ENCODE data around the gene SLC27A5.

The SLC27A5 gene

DNA sequence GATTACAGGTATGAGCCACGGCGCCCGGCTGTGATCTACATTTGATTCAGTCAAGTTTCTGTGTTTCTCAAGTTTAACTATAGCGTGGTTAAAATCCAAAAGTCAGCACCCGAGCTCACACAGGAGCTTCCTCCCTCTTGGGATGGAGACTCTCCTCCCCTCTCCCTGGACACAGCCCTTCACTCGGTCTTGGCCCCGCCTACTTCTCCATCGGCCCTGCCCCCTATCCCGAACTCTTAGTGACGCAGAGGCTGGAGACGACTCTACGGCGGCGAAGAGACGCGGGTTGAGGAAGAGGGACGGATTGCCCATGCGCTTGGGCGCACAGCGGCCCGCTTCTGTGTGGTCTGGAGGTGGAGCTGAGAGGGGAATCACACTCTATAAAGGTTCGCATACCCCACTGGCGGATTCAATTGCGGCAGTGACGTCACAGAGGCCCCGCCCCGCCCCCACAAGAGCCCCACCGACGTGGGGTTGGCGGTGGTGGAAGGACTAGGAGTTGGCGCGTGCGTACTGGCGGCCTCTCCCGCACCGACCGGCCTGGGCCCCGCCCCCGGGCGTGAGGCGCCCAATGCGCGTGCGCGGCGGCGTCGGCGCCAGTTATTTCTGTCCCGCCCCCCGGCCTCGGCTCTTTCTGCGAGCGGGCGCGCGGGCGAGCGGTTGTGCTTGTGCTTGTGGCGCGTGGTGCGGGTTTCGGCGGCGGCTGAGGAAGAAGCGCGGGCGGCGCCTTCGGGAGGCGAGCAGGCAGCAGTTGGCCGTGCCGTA is 32.2 kb upstream of the SLC27A5 start, which contains the start of gene TRIM28 (continued):
- TF ChIP-seq, protein P1, sequence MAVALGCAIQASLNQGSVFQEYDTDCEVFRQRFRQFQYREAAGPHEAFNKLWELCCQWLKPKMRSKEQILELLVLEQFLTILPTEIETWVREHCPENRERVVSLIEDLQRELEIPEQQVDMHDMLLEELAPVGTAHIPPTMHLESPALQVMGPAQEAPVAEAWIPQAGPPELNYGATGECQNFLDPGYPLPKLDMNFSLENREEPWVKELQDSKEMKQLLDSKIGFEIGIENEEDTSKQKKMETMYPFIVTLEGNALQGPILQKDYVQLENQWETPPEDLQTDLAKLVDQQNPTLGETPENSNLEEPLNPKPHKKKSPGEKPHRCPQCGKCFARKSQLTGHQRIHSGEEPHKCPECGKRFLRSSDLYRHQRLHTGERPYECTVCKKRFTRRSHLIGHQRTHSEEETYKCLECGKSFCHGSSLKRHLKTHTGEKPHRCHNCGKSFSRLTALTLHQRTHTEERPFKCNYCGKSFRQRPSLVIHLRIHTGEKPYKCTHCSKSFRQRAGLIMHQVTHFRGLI (tag by site-specific recombination; IDR thresholded peaks at IDR 0.05): no peak
- TF ChIP-seq, protein P2, sequence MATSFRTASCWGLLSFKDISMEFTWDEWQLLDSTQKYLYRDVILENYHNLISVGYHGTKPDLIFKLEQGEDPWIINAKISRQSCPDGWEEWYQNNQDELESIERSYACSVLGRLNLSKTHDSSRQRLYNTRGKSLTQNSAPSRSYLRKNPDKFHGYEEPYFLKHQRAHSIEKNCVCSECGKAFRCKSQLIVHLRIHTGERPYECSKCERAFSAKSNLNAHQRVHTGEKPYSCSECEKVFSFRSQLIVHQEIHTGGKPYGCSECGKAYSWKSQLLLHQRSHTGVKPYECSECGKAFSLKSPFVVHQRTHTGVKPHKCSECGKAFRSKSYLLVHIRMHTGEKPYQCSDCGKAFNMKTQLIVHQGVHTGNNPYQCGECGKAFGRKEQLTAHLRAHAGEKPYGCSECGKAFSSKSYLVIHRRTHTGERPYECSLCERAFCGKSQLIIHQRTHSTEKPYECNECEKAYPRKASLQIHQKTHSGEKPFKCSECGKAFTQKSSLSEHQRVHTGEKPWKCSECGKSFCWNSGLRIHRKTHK (tag by site-specific recombination; IDR thresholded peaks at IDR 0.05): no peak
- no peak for TF ChIP-seq ZNF324 (tag by site-specific recombination; IDR thresholded peaks at IDR 0.05)
- 0 out of 2 replicates have a peak, but pooled peaks have one; percentile 9 for TF ChIP-seq KLF7 (tag by site-specific recombination; IDR thresholded peaks at IDR 0.05; ENCODE audit: borderline replicate concordance)
- TF ChIP-seq ZEB2 (tag by site-specific recombination; IDR thresholded peaks at IDR 0.05): peak; percentile 79
- peak; percentile 95 for TF ChIP-seq GLIS2 (tag by site-specific recombination; IDR thresholded peaks at IDR 0.05)
- TF ChIP-seq, protein P3, sequence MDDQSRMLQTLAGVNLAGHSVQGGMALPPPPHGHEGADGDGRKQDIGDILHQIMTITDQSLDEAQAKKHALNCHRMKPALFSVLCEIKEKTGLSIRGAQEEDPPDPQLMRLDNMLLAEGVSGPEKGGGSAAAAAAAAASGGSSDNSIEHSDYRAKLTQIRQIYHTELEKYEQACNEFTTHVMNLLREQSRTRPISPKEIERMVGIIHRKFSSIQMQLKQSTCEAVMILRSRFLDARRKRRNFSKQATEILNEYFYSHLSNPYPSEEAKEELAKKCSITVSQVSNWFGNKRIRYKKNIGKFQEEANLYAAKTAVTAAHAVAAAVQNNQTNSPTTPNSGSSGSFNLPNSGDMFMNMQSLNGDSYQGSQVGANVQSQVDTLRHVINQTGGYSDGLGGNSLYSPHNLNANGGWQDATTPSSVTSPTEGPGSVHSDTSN (CRISPR knock-in tag; IDR thresholded peaks at IDR 0.05): peak; percentile 96
- no peak for TF ChIP-seq ZNF132 (tag by site-specific recombination; IDR thresholded peaks at IDR 0.05; ENCODE audit: borderline replicate concordance)
- TF ChIP-seq, protein P4, sequence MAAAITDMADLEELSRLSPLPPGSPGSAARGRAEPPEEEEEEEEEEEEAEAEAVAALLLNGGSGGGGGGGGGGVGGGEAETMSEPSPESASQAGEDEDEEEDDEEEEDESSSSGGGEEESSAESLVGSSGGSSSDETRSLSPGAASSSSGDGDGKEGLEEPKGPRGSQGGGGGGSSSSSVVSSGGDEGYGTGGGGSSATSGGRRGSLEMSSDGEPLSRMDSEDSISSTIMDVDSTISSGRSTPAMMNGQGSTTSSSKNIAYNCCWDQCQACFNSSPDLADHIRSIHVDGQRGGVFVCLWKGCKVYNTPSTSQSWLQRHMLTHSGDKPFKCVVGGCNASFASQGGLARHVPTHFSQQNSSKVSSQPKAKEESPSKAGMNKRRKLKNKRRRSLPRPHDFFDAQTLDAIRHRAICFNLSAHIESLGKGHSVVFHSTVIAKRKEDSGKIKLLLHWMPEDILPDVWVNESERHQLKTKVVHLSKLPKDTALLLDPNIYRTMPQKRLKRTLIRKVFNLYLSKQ (tag by site-specific recombination; IDR thresholded peaks at IDR 0.05; ENCODE audit: borderline replicate concordance): no peak
- TF ChIP-seq, protein P5, sequence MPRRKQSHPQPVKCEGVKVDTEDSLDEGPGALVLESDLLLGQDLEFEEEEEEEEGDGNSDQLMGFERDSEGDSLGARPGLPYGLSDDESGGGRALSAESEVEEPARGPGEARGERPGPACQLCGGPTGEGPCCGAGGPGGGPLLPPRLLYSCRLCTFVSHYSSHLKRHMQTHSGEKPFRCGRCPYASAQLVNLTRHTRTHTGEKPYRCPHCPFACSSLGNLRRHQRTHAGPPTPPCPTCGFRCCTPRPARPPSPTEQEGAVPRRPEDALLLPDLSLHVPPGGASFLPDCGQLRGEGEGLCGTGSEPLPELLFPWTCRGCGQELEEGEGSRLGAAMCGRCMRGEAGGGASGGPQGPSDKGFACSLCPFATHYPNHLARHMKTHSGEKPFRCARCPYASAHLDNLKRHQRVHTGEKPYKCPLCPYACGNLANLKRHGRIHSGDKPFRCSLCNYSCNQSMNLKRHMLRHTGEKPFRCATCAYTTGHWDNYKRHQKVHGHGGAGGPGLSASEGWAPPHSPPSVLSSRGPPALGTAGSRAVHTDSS (tag by site-specific recombination; IDR thresholded peaks at IDR 0.05): 0 out of 2 replicates have a peak, but pooled peaks have one; percentile 17
- TF ChIP-seq ZBTB21 (tag by site-specific recombination; IDR thresholded peaks at IDR 0.05): peak; percentile 97
- no peak for TF ChIP-seq ZIC2 (tag by site-specific recombination; IDR thresholded peaks at IDR 0.05)
- TF ChIP-seq, protein P6, sequence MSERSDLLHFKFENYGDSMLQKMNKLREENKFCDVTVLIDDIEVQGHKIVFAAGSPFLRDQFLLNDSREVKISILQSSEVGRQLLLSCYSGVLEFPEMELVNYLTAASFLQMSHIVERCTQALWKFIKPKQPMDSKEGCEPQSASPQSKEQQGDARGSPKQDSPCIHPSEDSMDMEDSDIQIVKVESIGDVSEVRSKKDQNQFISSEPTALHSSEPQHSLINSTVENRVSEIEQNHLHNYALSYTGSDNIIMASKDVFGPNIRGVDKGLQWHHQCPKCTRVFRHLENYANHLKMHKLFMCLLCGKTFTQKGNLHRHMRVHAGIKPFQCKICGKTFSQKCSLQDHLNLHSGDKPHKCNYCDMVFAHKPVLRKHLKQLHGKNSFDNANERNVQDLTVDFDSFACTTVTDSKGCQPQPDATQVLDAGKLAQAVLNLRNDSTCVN (tag by site-specific recombination; optimal IDR thresholded peaks at IDR 0.05): peak; percentile 80
- TF ChIP-seq SP2 (tag by site-specific recombination; IDR thresholded peaks at IDR 0.05): peak; percentile 89
- peak; percentile 80 for TF ChIP-seq SP3 (tag by site-specific recombination; IDR thresholded peaks at IDR 0.05)
- TF ChIP-seq ZNF664 (tag by site-specific recombination; IDR thresholded peaks at IDR 0.05): no peak
- TF ChIP-seq ZNF335 (tag by site-specific recombination; conservative IDR thresholded peaks at IDR 0.05): peak; percentile 73; the same call in 1 of the 2 replicates
- no peak for TF ChIP-seq ZNF155 (tag by site-specific recombination; IDR thresholded peaks at IDR 0.05)
- TF ChIP-seq ZNF302 (tag by site-specific recombination; IDR thresholded peaks at IDR 0.05; ENCODE audit: low read depth): no peak
- TF ChIP-seq, protein P7, sequence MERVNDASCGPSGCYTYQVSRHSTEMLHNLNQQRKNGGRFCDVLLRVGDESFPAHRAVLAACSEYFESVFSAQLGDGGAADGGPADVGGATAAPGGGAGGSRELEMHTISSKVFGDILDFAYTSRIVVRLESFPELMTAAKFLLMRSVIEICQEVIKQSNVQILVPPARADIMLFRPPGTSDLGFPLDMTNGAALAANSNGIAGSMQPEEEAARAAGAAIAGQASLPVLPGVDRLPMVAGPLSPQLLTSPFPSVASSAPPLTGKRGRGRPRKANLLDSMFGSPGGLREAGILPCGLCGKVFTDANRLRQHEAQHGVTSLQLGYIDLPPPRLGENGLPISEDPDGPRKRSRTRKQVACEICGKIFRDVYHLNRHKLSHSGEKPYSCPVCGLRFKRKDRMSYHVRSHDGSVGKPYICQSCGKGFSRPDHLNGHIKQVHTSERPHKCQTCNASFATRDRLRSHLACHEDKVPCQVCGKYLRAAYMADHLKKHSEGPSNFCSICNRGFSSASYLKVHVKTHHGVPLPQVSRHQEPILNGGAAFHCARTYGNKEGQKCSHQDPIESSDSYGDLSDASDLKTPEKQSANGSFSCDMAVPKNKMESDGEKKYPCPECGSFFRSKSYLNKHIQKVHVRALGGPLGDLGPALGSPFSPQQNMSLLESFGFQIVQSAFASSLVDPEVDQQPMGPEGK (tag by site-specific recombination; IDR thresholded peaks at IDR 0.05): peak; percentile 88
- TF ChIP-seq GLIS1 (tag by site-specific recombination; IDR thresholded peaks at IDR 0.05): peak; percentile 81
- no peak for TF ChIP-seq RBAK (tag by site-specific recombination; IDR thresholded peaks at IDR 0.05)
- no peak for TF ChIP-seq ZNF23 (tag by site-specific recombination; IDR thresholded peaks at IDR 0.05; ENCODE audit: borderline replicate concordance)
- TF ChIP-seq ZNF660 (tag by site-specific recombination; IDR thresholded peaks at IDR 0.05): peak; percentile 85
- TF ChIP-seq ZNF654 (tag by site-specific recombination; IDR thresholded peaks at IDR 0.05; ENCODE audit: low read depth): no peak
- TF ChIP-seq, protein P8, sequence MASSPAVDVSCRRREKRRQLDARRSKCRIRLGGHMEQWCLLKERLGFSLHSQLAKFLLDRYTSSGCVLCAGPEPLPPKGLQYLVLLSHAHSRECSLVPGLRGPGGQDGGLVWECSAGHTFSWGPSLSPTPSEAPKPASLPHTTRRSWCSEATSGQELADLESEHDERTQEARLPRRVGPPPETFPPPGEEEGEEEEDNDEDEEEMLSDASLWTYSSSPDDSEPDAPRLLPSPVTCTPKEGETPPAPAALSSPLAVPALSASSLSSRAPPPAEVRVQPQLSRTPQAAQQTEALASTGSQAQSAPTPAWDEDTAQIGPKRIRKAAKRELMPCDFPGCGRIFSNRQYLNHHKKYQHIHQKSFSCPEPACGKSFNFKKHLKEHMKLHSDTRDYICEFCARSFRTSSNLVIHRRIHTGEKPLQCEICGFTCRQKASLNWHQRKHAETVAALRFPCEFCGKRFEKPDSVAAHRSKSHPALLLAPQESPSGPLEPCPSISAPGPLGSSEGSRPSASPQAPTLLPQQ (tag by site-specific recombination; IDR thresholded peaks at IDR 0.05): no peak; the same call in 1 of the 2 replicates
